ENCODE measurements around the gene UTP15. TPM values are rescaled to one million over a fixed set of nuclear protein-coding genes. Genes with fewer than 3 reads are reported as not detected.

UTP15 gene
- total and polyA plus RNA-seq, 7 donors: 7.9 to 21.2 (median 12.4) TPM

DNA sequence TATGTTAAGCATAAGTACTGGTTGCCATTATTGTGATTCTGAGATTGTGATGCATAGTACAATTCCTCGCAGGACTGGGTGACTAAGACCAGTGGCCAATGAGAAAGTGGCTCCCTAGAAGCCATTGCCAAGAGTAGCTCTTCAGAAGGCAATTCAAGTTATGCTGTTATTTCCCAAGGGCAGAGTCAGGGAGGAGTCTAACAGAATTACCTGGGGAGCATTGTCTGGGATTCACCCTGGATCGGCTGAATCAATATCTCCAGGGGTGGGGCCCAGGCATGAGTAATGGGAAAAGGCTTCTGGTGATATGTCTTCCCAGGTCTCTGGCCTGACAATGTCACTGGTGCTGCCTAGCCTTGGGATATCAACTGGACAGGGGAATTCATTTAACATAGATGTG, 49.5 kb downstream of the UTP15 start:
- WGBS, 3 donors: 77 to 82% (median 78%) methylated on average over 2 of the region's 2 CpGs
- H3K4me3 ChIP-seq: no peak overlapping the region
- no peaks in the 10 kb centered on the region for H3K27me3 ChIP-seq (ENCODE audit: insufficient read depth in 3 of 3, low read length in 2 of 3)
- H3K9me3 ChIP-seq: no peaks in the 10 kb centered on the region
- H3K36me3 ChIP-seq (ENCODE audit: insufficient read depth in 1 of 2, low read depth in 1 of 2): no peaks in the 10 kb centered on the region
- H3K27ac ChIP-seq: no peak overlapping the region
- no peak for ATAC-seq
- intact Hi-C loops (cut with DNase I): no loop called here
- DNase-seq: no peak
- no peaks in the 10 kb centered on the region for H3K4me1 ChIP-seq
- no peak for TF ChIP-seq CTCF (IDR thresholded peaks at IDR 0.05)

GRCh38 chr5:73615947-73616346, 50.4 kb downstream of the UTP15 start:
- intact Hi-C loops (cut with DNase I): no loop called here
- 45 to 66% (median 52%) methylated on average over 4 of the region's 4 CpGs for WGBS, 3 donors
- H3K9me3 ChIP-seq: no peaks in the 10 kb centered on the region
- no peak overlapping the region for H3K27ac ChIP-seq
- no peak for TF ChIP-seq CTCF (IDR thresholded peaks at IDR 0.05)
- H3K4me1 ChIP-seq: no peaks in the 10 kb centered on the region
- no peaks in the 10 kb centered on the region for H3K36me3 ChIP-seq (ENCODE audit: insufficient read depth in 1 of 2, low read depth in 1 of 2)
- H3K27me3 ChIP-seq (ENCODE audit: insufficient read depth in 3 of 3, low read length in 2 of 3): no peaks in the 10 kb centered on the region
- no peak overlapping the region for H3K4me3 ChIP-seq
- DNase-seq (no peak), ATAC-seq (no peak)

DNA sequence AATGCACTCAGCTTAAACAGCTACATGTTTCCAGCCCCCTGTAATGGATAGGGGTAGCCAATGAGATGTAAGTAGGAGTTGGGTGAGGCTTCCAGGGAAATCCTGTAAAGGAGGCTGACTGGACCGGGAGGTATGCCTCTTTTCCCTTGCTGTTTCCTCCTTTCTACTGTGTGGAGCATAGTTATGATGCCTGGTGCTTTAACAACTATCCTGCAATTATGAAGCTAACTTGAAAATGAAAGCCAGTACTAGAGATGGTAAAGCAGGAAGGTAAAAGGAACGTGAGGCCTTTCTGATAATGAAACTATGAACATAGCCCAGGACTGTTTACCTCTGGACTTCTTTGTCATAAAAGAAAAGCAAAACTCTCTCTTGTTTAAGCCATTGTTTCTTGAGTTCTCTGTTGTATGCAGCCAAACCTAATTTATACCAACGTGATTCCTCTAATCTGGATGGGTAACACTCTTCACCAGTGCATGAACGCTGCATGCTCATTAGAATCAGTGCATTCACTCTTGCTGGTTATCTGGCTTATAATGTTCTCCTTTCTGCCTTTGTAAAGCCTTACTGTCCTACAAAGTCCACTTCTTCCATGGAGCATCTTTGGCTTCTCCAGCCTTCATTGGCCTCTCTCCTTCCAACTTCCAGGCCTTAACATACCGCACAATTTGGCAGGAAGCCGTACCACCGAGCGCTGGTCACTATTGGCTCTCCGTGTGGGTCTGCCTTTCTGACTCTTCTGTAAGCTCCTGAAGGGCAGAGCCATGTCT, 52.2 kb downstream of the UTP15 start:
- Histone ChIP-seq H3K4me1 (no peaks in the 10 kb centered on the region), H3K27ac (no peak overlapping the region), H3K9me3 (no peaks in the 10 kb centered on the region), H3K27me3 (ENCODE audit: insufficient read depth in 3 of 3, low read length in 2 of 3) (no peaks in the 10 kb centered on the region), H3K36me3 (ENCODE audit: insufficient read depth in 1 of 2, low read depth in 1 of 2) (no peaks in the 10 kb centered on the region), H3K4me3 (no peak overlapping the region)
- no peak for TF ChIP-seq CTCF (IDR thresholded peaks at IDR 0.05)
- intact Hi-C loops (cut with DNase I): no loop called here
- 70 to 75% (median 75%) methylated on average over 9 of the region's 9 CpGs for WGBS, 3 donors
- ATAC-seq: no peak
- DNase-seq: no peak

DNA sequence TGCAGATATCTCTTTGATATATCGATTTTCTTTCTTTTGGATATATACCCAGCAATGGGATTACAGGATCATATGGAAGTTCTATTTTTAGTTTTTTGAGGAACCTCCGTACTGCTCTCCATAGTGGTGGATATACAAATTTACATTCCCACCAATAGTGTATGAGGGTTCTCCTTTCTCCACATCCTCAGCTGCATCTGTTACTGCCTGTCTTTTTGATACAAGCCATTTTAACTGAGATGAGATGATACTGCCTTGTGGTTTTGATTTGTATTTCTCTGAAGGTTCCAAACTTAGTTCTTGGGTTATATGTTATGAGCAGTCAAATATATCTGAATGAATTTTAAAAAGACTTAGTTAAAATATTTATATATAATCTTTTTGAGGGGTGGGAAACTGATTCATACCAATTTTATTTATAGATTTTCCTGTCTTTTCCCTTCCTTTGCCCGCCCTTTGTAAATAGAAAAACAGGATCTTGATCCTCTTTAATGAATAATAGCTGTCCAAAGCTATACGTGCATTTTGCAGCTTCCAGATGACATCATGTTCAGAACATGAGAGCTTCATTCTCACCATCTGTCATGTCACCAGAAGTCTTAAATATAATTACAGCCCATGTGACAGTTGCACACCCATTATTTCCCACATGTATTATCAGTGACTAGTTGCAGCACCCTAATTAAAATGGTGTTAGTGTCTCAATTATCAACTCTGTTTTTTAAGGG, 54.2 kb downstream of the UTP15 start:
- no peak for DNase-seq
- no peak for TF ChIP-seq CTCF (IDR thresholded peaks at IDR 0.05)
- ATAC-seq: no peak
- no peaks in the 10 kb centered on the region for H3K4me1 ChIP-seq
- WGBS, 3 donors: 49 to 53% (median 51%) methylated on average over 4 of the region's 4 CpGs
- intact Hi-C loops (cut with DNase I): no loop called here
- no peak overlapping the region for H3K27ac ChIP-seq
- H3K27me3 ChIP-seq (ENCODE audit: insufficient read depth in 3 of 3, low read length in 2 of 3): no peaks in the 10 kb centered on the region
- no peaks in the 10 kb centered on the region for H3K9me3 ChIP-seq
- no peaks in the 10 kb centered on the region for H3K36me3 ChIP-seq (ENCODE audit: insufficient read depth in 1 of 2, low read depth in 1 of 2)
- no peak overlapping the region for H3K4me3 ChIP-seq

Measured in psoas muscle (tissue), 8 donors.